ENCODE data around the gene KCNIP3.

Gene KCNIP3

GRCh38 chr2:95275151-95275515 is 22.0 kb upstream of the KCNIP3 start:
- no peak for DNase-seq

GRCh38 chr2:95275601-95276243 is 21.4 kb upstream of the KCNIP3 start:
- DNase-seq, result no peak

GRCh38 chr2:95276244-95276887 is 20.8 kb upstream of the KCNIP3 start:
- DNase-seq, result no peak

- no peak for DNase-seq
Observed at GRCh38 chr2:95276888-95277245, 20.3 kb upstream of the KCNIP3 start.

- DNase-seq, result no peak
Observed at GRCh38 chr2:95277246-95277906, 19.8 kb upstream of the KCNIP3 start.

- DNase-seq, result no peak
Observed at GRCh38 chr2:95278051-95278471, 19.1 kb upstream of the KCNIP3 start.

- DNase-seq, result no peak
Observed at GRCh38 chr2:95278637-95279225, 18.4 kb upstream of the KCNIP3 start.

- DNase-seq, result no peak
Observed at GRCh38 chr2:95279435-95280035, 17.6 kb upstream of the KCNIP3 start.

- DNase-seq, result no peak
Observed at GRCh38 chr2:95281071-95281470, 16.1 kb upstream of the KCNIP3 start.

- DNase-seq, result no peak
Observed at GRCh38 chr2:95281786-95282185, 15.4 kb upstream of the KCNIP3 start.

- DNase-seq, result no peak
Observed at GRCh38 chr2:95282458-95282857, 14.7 kb upstream of the KCNIP3 start.

- no peak for DNase-seq
Observed at GRCh38 chr2:95283562-95283961, 13.6 kb upstream of the KCNIP3 start.

- no peak for DNase-seq
Observed at GRCh38 chr2:95284886-95285541, 12.1 kb upstream of the KCNIP3 start.

GRCh38 chr2:95285542-95285932 is 11.6 kb upstream of the KCNIP3 start:
- DNase-seq, result no peak

- DNase-seq, result no peak
Observed at GRCh38 chr2:95287336-95287735, 9.8 kb upstream of the KCNIP3 start.

GRCh38 chr2:95287806-95288205 is 9.3 kb upstream of the KCNIP3 start:
- DNase-seq, result no peak

- no peak for DNase-seq
Observed at GRCh38 chr2:95289253-95289652, 7.9 kb upstream of the KCNIP3 start.

- no peak for DNase-seq
Observed at GRCh38 chr2:95291222-95291621, 5.9 kb upstream of the KCNIP3 start.

- DNase-seq, result no peak
Observed at GRCh38 chr2:95292623-95293260, 4.4 kb upstream of the KCNIP3 start.

GRCh38 chr2:95294579-95295250 is 2.4 kb upstream of the KCNIP3 start:
- no peak for DNase-seq

- no peak for DNase-seq
Observed at GRCh38 chr2:95295376-95295775, 1.8 kb upstream of the KCNIP3 start.

GRCh38 chr2:95296011-95296410 is 1.1 kb upstream of the KCNIP3 start:
- DNase-seq, result no peak
